Measurements from ENCODE around the gene OGFR.

The OGFR gene

GRCh38 chr20:62824476-62825332 is 20.1 kb downstream of the OGFR start:
- TF ChIP-seq OSR1 (CRISPR knock-in tag; IDR thresholded peaks at IDR 0.05): no peak
- no peak for TF ChIP-seq ZNF70 (CRISPR knock-in tag; IDR thresholded peaks at IDR 0.05)
- no peak for TF ChIP-seq TOX (CRISPR knock-in tag; IDR thresholded peaks at IDR 0.05; ENCODE audit: borderline replicate concordance)
- TF ChIP-seq ISL1 (CRISPR knock-in tag; IDR thresholded peaks at IDR 0.05): no peak
- TF ChIP-seq TCF4 (CRISPR knock-in tag; IDR thresholded peaks at IDR 0.05; ENCODE audit: borderline replicate concordance): no peak
- no peak for TF ChIP-seq ZFP3 (CRISPR knock-in tag; IDR thresholded peaks at IDR 0.05)
- TF ChIP-seq ESRRG (CRISPR knock-in tag; IDR thresholded peaks at IDR 0.05): no peak
- TF ChIP-seq TSHZ2 (CRISPR knock-in tag; IDR thresholded peaks at IDR 0.05): no peak
- ATAC-seq: peak; percentile 63

GRCh38 chr20:62825333-62825985 is 20.8 kb downstream of the OGFR start:
- peak; percentile 5; the same call in 1 of the 3 replicates for ATAC-seq
- TF ChIP-seq ZNF8 (CRISPR knock-in tag; IDR thresholded peaks at IDR 0.05) (no peak), OSR1 (CRISPR knock-in tag; IDR thresholded peaks at IDR 0.05) (no peak), TSHZ2 (CRISPR knock-in tag; IDR thresholded peaks at IDR 0.05) (no peak), BACH2 (CRISPR knock-in tag; IDR thresholded peaks at IDR 0.05; ENCODE audit: borderline replicate concordance) (no peak), ZFP3 (CRISPR knock-in tag; IDR thresholded peaks at IDR 0.05) (no peak), CSDC2 (CRISPR knock-in tag; IDR thresholded peaks at IDR 0.05) (no peak), SNAI2 (CRISPR knock-in tag; IDR thresholded peaks at IDR 0.05) (no peak), PATZ1 (CRISPR knock-in tag; IDR thresholded peaks at IDR 0.05; ENCODE audit: borderline replicate concordance) (no peak), TOX (CRISPR knock-in tag; IDR thresholded peaks at IDR 0.05; ENCODE audit: borderline replicate concordance) (no peak), TCF4 (CRISPR knock-in tag; IDR thresholded peaks at IDR 0.05; ENCODE audit: borderline replicate concordance) (no peak), PPARA (CRISPR knock-in tag; IDR thresholded peaks at IDR 0.05; ENCODE audit: borderline replicate concordance) (no peak)

GRCh38 chr20:62825986-62826645 is 21.5 kb downstream of the OGFR start:
- TF ChIP-seq GLIS3 (CRISPR knock-in tag; IDR thresholded peaks at IDR 0.05) (no peak), ZFP30 (CRISPR knock-in tag; IDR thresholded peaks at IDR 0.05) (no peak), PATZ1 (CRISPR knock-in tag; IDR thresholded peaks at IDR 0.05; ENCODE audit: borderline replicate concordance) (no peak), ARNTL (CRISPR knock-in tag; IDR thresholded peaks at IDR 0.05; ENCODE audit: borderline replicate concordance, low read depth) (no peak), BACH2 (CRISPR knock-in tag; IDR thresholded peaks at IDR 0.05; ENCODE audit: borderline replicate concordance) (no peak), OSR1 (CRISPR knock-in tag; IDR thresholded peaks at IDR 0.05) (no peak), TCF4 (CRISPR knock-in tag; IDR thresholded peaks at IDR 0.05; ENCODE audit: borderline replicate concordance) (no peak), ZC3H10 (CRISPR knock-in tag; IDR thresholded peaks at IDR 0.05) (no peak), ESRRG (CRISPR knock-in tag; IDR thresholded peaks at IDR 0.05) (no peak), ISL1 (CRISPR knock-in tag; IDR thresholded peaks at IDR 0.05) (no peak), RARB (CRISPR knock-in tag; IDR thresholded peaks at IDR 0.05) (no peak), TOX (CRISPR knock-in tag; IDR thresholded peaks at IDR 0.05; ENCODE audit: borderline replicate concordance) (no peak), ZNF8 (CRISPR knock-in tag; IDR thresholded peaks at IDR 0.05) (no peak), CSDC2 (CRISPR knock-in tag; IDR thresholded peaks at IDR 0.05) (no peak), ZNF70 (CRISPR knock-in tag; IDR thresholded peaks at IDR 0.05) (no peak)
- ATAC-seq: no peak

Data from SK-N-SH treated with all-trans-retinoic acid at 6 μM for 48 hours (cell line).